HEK293T (cell line): Measurements from ENCODE around the gene APOO.

Experiments used
- CTCF ChIA-PET: fragments of 350-600 bp; formaldehyde crosslinking; extraction: SDS; loops from one replicate; lab custom pipeline; 2021; ENCODE audit warnings: antibody characterized with exemption, inconsistent platforms; lab: Yijun Ruan, JAX
- POLR2A ChIA-PET: fragments of 350-600 bp; formaldehyde crosslinking; extraction: SDS; loops from one replicate; lab custom pipeline; 2020; ENCODE audit warnings: antibody characterized with exemption, inconsistent platforms; lab: Yijun Ruan, JAX
- DNase-seq: peaks from one replicate; pipeline ENCODE4 v3.0.0; 2012; ENCODE audit warnings: mixed read lengths; ENCODE audit errors: extremely low spot score
- ARNT ChIP-seq: fragments of 450-650 bp; IDR thresholded peaks from 2 replicates; pipeline ENCODE4 v1.6.1; 2017; ENCODE audit warnings: mild to moderate bottlenecking
- BHLHE40 ChIP-seq: fragments of 450-650 bp; IDR thresholded peaks from 2 replicates; pipeline ENCODE4 v1.6.1; 2016; ENCODE audit warnings: mild to moderate bottlenecking, moderate library complexity, borderline replicate concordance
- CTBP1 ChIP-seq: fragments of 450-650 bp; IDR thresholded peaks from 2 replicates; pipeline ENCODE4 v1.6.1; 2016; ENCODE audit warnings: borderline replicate concordance
- ELF4 ChIP-seq: fragments of 450-650 bp; IDR thresholded peaks from 2 replicates; pipeline ENCODE4 v1.6.1; 2017; ENCODE audit warnings: antibody characterized with exemption
- FOXA1 ChIP-seq: fragments of 450-650 bp; IDR thresholded peaks from 2 replicates; pipeline ENCODE4 v1.6.1; 2016; ENCODE audit warnings: mild to moderate bottlenecking
- FOXK2 ChIP-seq: fragments of 450-650 bp; IDR thresholded peaks from 2 replicates; pipeline ENCODE4 v1.6.1; 2016; ENCODE audit warnings: mild to moderate bottlenecking
- FOXM1 ChIP-seq: fragments of 450-650 bp; IDR thresholded peaks from 2 replicates; pipeline ENCODE4 v1.6.1; 2017; ENCODE audit warnings: mild to moderate bottlenecking, borderline replicate concordance
- HDGF ChIP-seq: fragments of 450-650 bp; IDR thresholded peaks from 2 replicates; pipeline ENCODE4 v1.6.1; 2017; ENCODE audit warnings: antibody characterized with exemption, borderline replicate concordance
- L3MBTL2 ChIP-seq: fragments of 450-650 bp; conservative IDR thresholded peaks from 2 replicates; pipeline ENCODE4 v1.6.1; 2016; ENCODE audit warnings: mild to moderate bottlenecking
- LEF1 ChIP-seq: fragments of 450-650 bp; IDR thresholded peaks from 2 replicates; pipeline ENCODE4 v1.6.1; 2017; ENCODE audit warnings: mild to moderate bottlenecking, borderline replicate concordance
- NFRKB ChIP-seq: fragments of 450-650 bp; IDR thresholded peaks from 2 replicates; pipeline ENCODE4 v1.6.1; 2016; ENCODE audit warnings: mild to moderate bottlenecking, moderate library complexity
- SP1 ChIP-seq: fragments of 450-650 bp; IDR thresholded peaks from 2 replicates; pipeline ENCODE4 v1.6.1; 2017
- SUZ12 ChIP-seq: fragments of 450-650 bp; IDR thresholded peaks from 2 replicates; pipeline ENCODE4 v1.6.1; 2016; ENCODE audit warnings: mild to moderate bottlenecking
- TARDBP ChIP-seq: fragments of 450-650 bp; IDR thresholded peaks from 2 replicates; pipeline ENCODE4 v1.6.1; 2016
- ZNF384 ChIP-seq: fragments of 450-650 bp; IDR thresholded peaks from 2 replicates; pipeline ENCODE4 v1.6.1; 2016
- TF ChIP-seq, protein P1 (sequence below): fragments of 450-650 bp; IDR thresholded peaks from 2 replicates; pipeline ENCODE4 v1.6.1; 2016

The APOO gene

GRCh38 chrX:23888887-23889501 is 18.7 kb downstream of the APOO start:
- POLR2A ChIA-PET, result interaction anchor here (1.0 to 2.8 kb wide), 4 partner anchors 13 to 146 kb away, joined by 3 to 15 read pairs (median 4); partner anchors contain the start of genes ACOT9 and SAT1

GRCh38 chrX:23887918-23888317 is 19.8 kb downstream of the APOO start:
- TF ChIP-seq FOXA1 (no peak), HDGF (no peak), BHLHE40 (no peak), LEF1 (no peak), CTBP1 (no peak)
- TF ChIP-seq, protein P1, sequence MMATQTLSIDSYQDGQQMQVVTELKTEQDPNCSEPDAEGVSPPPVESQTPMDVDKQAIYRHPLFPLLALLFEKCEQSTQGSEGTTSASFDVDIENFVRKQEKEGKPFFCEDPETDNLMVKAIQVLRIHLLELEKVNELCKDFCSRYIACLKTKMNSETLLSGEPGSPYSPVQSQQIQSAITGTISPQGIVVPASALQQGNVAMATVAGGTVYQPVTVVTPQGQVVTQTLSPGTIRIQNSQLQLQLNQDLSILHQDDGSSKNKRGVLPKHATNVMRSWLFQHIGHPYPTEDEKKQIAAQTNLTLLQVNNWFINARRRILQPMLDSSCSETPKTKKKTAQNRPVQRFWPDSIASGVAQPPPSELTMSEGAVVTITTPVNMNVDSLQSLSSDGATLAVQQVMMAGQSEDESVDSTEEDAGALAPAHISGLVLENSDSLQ, result no peak
- CTCF ChIA-PET, result interaction anchor here (0.6 kb wide), 1 partner anchor 82 kb away, joined by 4 read pairs; no protein-coding TSS in a partner anchor

More at GRCh38 chrX:23888887-23889501, 18.7 kb downstream of the APOO start:
- CTCF ChIA-PET, result interaction anchor here (0.9 to 1.3 kb wide), 4 partner anchors 12 to 106 kb away, joined by 3 to 8 read pairs (median 4); partner anchors contain the start of gene SAT1
- DNase-seq, result no peak
- TF ChIP-seq HDGF, result no peak
- peak; percentile 46 for TF ChIP-seq ZNF384
- TF ChIP-seq BHLHE40, result no peak
- no peak for TF ChIP-seq SP1
- TF ChIP-seq SUZ12, result no peak
- TF ChIP-seq LEF1, result no peak
- TF ChIP-seq, protein P1, result no peak
- no peak for TF ChIP-seq NFRKB
- no peak for TF ChIP-seq ARNT

DNA sequence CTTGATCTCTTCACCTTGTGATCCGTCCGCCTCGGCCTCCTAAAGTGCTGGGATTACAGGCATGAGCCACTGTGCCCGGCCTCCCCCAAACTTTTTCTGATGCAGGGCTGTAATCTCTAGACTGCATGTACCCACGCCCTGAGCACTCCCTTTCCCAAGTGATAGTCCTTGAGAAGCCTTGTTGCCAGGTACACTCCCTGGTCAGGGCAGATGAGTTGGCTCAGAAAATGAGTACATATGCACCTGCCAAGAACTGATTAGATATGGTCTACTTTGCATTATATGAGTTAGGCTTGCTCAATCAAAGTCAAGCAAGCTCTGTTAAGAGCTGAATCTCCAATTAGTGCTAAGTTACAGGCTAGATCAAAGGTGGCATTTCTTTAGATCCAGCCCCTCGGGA is 20.3 kb downstream of the APOO start:
- ChIA-PET CTCF (interaction anchor here (0.6 kb wide), 1 partner anchor 81 kb away, joined by 4 read pairs; no protein-coding TSS in a partner anchor), POLR2A (interaction anchor here (2.8 kb wide), 1 partner anchor 105 kb away, joined by 15 read pairs; the partner anchor contains the start of gene SAT1)
- TF ChIP-seq ARNT (no peak), ELF4 (no peak), FOXK2 (no peak), FOXA1 (no peak), BHLHE40 (no peak), NFRKB (no peak), FOXM1 (no peak), SUZ12 (no peak), SP1 (no peak), LEF1 (no peak), ZNF384 (no peak), HDGF (no peak), L3MBTL2 (no peak), TARDBP (no peak), CTBP1 (no peak)
- TF ChIP-seq, protein P1, result no peak
- no peak for DNase-seq

More at GRCh38 chrX:23887918-23888317, 19.8 kb downstream of the APOO start:
- POLR2A ChIA-PET, result interaction anchor here (2.8 kb wide), 1 partner anchor 105 kb away, joined by 15 read pairs; the partner anchor contains the start of gene SAT1
- DNase-seq, result no peak

GRCh38 chrX:23885803-23886202 is 21.9 kb downstream of the APOO start:
- TF ChIP-seq FOXA1, result no peak
- TF ChIP-seq LEF1, result no peak
- TF ChIP-seq NFRKB, result no peak
- no peak for TF ChIP-seq FOXM1
- TF ChIP-seq SUZ12, result no peak
- TF ChIP-seq CTBP1, result no peak
- no peak for TF ChIP-seq ELF4
- TF ChIP-seq, protein P1, result no peak; the same call in 1 of the 2 replicates
- no peak for TF ChIP-seq ZNF384
- TF ChIP-seq SP1, result no peak
- no peak for TF ChIP-seq L3MBTL2
- TF ChIP-seq ARNT, result no peak
- no peak for TF ChIP-seq TARDBP
- no peak for TF ChIP-seq HDGF
- no peak for TF ChIP-seq FOXK2
- TF ChIP-seq BHLHE40, result no peak
- ChIA-PET CTCF (interaction anchor here (2.2 kb wide), 1 partner anchor 16 kb away, joined by 9 read pairs; no protein-coding TSS in a partner anchor), POLR2A (no interaction called here)
- DNase-seq, result no peak

DNA sequence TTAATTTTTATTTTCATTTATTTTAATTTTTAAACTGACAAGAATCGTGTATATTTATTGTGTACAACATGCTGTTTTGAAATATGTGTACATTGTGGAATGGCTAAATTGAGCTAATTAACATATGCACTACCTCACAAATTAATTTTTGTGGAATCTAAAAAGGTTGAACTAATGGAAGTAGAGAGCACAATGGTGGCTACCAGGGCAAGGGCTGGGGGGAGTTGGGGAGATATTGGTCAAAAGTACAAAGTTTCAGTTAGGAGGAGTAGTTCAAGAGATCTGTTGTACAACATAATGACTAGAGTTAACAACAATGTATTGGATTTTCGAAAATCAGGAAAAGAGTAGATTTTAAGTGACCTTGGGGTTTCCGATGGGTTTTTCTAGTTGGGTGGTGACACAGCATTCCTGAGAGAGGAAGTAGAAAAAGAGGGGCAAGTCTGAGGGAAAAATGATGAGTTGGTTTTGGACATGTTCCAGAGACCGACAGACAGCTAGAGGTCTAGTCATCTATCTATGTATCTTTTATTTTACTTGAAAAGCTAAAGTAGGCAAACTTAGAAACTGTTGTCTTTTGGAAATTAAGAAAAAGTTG is 23.2 kb downstream of the APOO start:
- POLR2A ChIA-PET, result interaction anchor here (0.8 to 1.3 kb wide), 4 partner anchors 102 to 142 kb away, joined by 3 to 6 read pairs (median 4); partner anchors contain the start of gene SAT1
- no peak for TF ChIP-seq FOXK2
- TF ChIP-seq ARNT, result no peak
- TF ChIP-seq LEF1, result no peak
- TF ChIP-seq, protein P1, result no peak
- no peak for TF ChIP-seq SUZ12
- TF ChIP-seq FOXM1, result no peak
- DNase-seq, result no peak
- CTCF ChIA-PET, result interaction anchor here (2.2 kb wide), 1 partner anchor 17 kb away, joined by 9 read pairs; no protein-coding TSS in a partner anchor
